Astrocyte of the cerebellum (primary cell): Measurements from ENCODE around the gene SLCO2B1.

Source experiments
- DNase-seq: peaks from one replicate; pipeline ENCODE4 v3.0.0-alpha.2; 2011; ENCODE audit warnings: low read depth
- H3K4me3 ChIP-seq: 2 replicates; pipeline ENCODE4 v1.5.1; 2011; ENCODE audit warnings: mild to moderate bottlenecking, low read depth, low read length, moderate library complexity
- in situ Hi-C: cut with HindIII; loops from 2 replicates; pipeline ENCODE4 v1.10.0; 2017; ENCODE audit warnings: low sequenced_read_pairs
- TF ChIP-seq, protein P1 (sequence below): IDR thresholded peaks from 2 replicates; pipeline ENCODE4 v1.5.1; 2012; ENCODE audit warnings: low read length, low read depth, moderate library complexity, mild to moderate bottlenecking; ENCODE audit errors: missing control alignments

SLCO2B1 gene

DNA sequence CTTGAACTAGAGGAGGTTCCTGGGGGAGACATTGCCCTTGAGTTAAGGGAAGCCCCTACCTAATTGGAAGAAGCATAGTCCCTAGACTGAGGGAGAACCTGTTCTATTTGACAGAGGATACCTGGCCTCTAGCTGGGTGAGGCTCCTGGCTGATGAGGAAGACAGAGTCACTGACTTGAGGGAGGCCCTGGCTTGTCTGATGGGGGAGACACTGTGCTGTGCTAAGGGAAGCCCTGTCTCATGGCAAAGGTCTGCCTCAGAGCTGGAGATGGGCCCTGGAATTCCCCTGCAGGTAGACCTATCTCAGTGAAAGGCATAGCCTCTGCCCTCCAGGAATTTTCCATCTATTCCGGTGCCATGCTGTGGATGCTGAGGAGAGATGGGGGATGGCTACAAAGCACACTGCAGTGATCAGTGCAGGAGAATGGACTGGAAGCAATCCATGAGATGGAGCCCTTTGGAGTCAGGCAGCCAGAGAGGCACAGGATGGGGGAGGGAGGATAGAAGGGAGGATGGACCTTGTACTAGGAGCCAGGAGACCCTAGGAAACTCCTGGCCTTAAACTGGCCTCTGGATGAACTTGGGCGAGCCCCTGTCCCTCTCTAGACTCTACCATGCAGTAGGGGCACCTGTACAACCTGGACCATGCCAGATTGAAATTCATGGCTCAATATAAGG, 39.9 kb downstream of the SLCO2B1 start:
- in situ Hi-C loops: no loop called here
- TF ChIP-seq, protein P1, sequence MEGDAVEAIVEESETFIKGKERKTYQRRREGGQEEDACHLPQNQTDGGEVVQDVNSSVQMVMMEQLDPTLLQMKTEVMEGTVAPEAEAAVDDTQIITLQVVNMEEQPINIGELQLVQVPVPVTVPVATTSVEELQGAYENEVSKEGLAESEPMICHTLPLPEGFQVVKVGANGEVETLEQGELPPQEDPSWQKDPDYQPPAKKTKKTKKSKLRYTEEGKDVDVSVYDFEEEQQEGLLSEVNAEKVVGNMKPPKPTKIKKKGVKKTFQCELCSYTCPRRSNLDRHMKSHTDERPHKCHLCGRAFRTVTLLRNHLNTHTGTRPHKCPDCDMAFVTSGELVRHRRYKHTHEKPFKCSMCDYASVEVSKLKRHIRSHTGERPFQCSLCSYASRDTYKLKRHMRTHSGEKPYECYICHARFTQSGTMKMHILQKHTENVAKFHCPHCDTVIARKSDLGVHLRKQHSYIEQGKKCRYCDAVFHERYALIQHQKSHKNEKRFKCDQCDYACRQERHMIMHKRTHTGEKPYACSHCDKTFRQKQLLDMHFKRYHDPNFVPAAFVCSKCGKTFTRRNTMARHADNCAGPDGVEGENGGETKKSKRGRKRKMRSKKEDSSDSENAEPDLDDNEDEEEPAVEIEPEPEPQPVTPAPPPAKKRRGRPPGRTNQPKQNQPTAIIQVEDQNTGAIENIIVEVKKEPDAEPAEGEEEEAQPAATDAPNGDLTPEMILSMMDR: no peak
- DNase-seq: no peak
- no peak overlapping the region for H3K4me3 ChIP-seq

DNA sequence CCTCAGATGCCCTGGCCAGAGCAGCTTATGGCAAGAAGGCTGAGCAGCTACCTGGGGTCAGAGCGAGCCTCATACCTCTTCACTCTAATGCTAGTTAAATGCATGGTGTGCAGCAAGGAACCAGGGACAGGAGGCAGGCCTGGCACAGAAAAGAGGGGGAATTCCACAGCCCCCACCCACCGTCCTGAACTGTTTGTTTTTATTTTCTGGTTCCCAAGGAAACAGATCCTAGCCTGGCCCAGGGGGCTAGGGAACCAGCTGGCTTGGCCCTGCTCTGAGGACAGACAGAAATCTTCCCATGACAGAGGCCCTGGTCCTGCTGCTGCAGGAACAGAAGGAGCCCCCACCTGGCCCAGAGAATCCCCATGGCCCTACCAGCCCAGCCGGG, 40.4 kb downstream of the SLCO2B1 start:
- TF ChIP-seq, protein P1: no peak
- H3K4me3 ChIP-seq: no peak overlapping the region
- no peak for DNase-seq
- in situ Hi-C loops: no loop called here

DNA sequence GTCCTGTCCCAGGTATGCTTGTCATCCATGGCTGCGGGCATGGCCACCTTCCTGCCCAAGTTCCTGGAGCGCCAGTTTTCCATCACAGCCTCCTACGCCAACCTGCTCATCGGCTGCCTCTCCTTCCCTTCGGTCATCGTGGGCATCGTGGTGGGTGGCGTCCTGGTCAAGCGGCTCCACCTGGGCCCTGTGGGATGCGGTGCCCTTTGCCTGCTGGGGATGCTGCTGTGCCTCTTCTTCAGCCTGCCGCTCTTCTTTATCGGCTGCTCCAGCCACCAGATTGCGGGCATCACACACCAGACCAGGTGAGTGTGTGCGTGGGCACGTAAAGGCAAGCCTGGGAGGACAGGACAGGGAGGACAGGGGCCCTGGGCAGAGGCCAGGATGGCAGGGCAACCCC, 42.4 kb downstream of the SLCO2B1 start:
- H3K4me3 ChIP-seq: no peak overlapping the region
- in situ Hi-C loops: no loop called here
- no peak for DNase-seq
- TF ChIP-seq, protein P1: no peak

DNA sequence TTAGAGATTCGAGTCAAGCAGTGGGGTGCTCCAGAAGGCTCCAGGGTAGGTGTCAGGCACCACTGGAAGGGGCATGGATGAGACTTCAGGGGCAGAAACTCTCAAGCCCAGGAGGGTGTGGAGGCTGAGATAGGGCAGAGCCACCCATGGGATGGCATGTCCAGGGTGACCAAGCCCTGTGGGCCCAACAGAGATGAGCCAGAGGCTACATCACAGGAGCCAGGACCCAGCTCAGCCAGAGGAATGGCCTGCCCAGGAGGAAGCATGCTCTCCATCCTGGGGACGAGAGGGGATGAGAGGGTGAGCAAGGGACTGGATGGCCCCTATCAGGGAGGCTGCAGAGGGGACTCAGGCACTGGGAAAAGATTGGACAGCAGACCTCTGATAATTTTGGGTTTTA, 42.8 kb downstream of the SLCO2B1 start:
- DNase-seq: no peak
- no peak overlapping the region for H3K4me3 ChIP-seq
- in situ Hi-C loops: no loop called here
- TF ChIP-seq, protein P1: no peak

DNA sequence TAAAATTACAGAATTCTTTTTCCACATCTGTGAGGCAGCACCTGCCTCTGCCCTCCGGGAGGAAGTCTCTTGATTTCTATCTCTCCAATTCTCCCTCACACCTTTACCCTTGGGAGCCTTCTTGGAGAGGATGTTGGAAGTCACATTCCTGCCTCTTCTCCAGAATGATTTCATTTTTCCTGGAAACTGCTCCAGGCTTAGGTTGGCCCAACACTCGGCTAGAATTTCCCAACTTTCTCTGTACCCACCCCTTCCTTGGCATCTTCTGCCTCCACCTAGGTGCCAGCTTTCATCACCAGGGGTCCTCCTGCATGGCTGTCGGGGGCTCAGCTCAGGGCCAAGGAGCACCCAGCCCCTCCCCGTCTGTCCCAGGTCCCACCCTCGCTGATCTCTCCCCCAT, 43.2 kb downstream of the SLCO2B1 start:
- no peak for DNase-seq
- TF ChIP-seq, protein P1: no peak
- in situ Hi-C loops: no loop called here
- H3K4me3 ChIP-seq: no peak overlapping the region

DNA sequence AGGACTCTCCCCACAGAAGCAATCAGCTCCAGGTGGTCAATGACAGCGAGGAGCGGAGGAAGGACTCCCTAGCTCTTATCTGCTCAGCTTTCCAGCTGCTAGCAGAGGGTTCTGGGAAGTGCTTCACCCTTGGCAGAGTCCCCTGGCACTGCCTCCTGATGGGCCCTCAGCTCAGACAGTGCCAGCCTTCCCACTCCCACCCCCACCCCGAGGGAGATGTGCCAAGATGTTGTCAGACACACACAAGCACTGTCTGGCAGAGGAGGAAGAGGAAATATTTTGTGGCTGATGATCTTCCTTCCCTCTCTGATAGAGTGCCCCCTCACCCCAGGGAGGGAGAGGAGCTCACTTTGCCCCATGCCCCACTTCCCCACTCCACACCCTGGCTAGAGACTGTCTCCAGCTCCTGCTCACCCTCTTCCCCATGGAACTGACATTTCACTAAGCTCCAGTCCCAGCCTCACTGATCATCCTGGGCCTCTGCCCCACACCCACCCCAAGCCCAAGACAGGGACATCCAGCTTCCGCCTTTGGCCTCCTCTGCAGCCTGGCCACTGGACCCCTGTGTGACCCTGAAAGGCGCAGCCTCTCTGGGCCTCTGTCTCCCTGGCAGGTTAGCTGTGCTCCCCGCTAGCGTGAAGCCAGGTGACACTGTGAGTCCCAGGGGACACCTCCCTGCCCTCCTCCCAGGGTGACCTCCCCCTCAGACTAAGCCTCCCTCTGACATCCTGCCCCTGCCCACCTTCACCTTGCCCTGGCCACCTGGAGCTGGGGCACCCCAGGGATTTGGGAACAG, 44.5 kb downstream of the SLCO2B1 start:
- H3K4me3 ChIP-seq: no peak overlapping the region
- DNase-seq: no peak
- TF ChIP-seq, protein P1: no peak
- in situ Hi-C loops: no loop called here
